HUES48 (cell line): ENCODE data around the gene RPP30.

Source experiments
- H3K27ac ChIP-seq: one replicate; pipeline ENCODE4 v1.7.0; 2013; ENCODE audit warnings: low read depth, low read length, inconsistent platforms
- H3K27me3 ChIP-seq: 2 replicates; pipeline ENCODE4 v1.6.1; 2013; ENCODE audit warnings: mild to moderate bottlenecking, low read length; ENCODE audit not compliant: control insufficient read depth, insufficient read depth
- H3K36me3 ChIP-seq: 2 replicates; pipeline ENCODE4 v1.6.1; 2013; ENCODE audit warnings: low read length; ENCODE audit not compliant: control insufficient read depth, insufficient read depth
- H3K4me1 ChIP-seq: 2 replicates; pipeline ENCODE4 v1.6.1; 2013; ENCODE audit warnings: mild to moderate bottlenecking, low read length; ENCODE audit not compliant: control insufficient read depth, insufficient read depth
- H3K4me3 ChIP-seq: 2 replicates; pipeline ENCODE4 v1.5.1; 2013; ENCODE audit warnings: mild to moderate bottlenecking, low read depth, low read length
- H3K9ac ChIP-seq: 2 replicates; pipeline ENCODE4 v1.6.1; 2013; ENCODE audit warnings: mild to moderate bottlenecking, low read depth, low read length, moderate library complexity
- H3K9me3 ChIP-seq: 2 replicates; pipeline ENCODE4 v1.6.1; 2013; ENCODE audit warnings: low read length; ENCODE audit not compliant: control insufficient read depth, insufficient read depth

RPP30 gene

DNA sequence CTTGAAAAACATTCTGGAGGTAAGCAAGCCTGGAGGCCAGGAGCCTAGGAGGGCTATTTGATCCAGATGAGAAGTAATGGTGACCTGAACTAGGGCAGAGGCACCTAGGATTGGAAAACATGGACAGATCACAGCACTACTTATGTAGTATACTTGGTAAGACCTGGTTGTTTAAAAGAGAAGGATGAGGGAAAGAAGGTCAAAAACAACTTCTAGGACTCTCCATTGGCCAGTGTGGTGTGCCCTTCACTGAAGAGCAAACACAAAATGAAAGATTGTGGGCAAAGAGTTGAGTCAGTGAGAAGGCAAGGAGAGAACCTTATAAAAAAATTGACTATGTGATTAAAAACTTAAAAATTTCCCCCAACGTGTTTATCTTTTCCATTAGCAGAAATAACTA lies 34.8 kb downstream of the RPP30 start:
- Histone ChIP-seq H3K4me1 (no peaks in the 10 kb centered on the region), H3K27ac (no peak overlapping the region), H3K4me3 (no peak overlapping the region)

GRCh38 chr10:90911133-90912051 lies 39.6 kb downstream of the RPP30 start:
- Histone ChIP-seq H3K27me3 (peaks cover 46% of the 10 kb centered on the region), H3K36me3 (no peaks in the 10 kb centered on the region), H3K4me3 (no peak overlapping the region), H3K4me1 (0 out of 2 replicates have a peak, but pooled peaks cover 6% of the 10 kb centered on the region), H3K9me3 (no peaks in the 10 kb centered on the region), H3K9ac (no peak overlapping the region), H3K27ac (no peak overlapping the region)

More for the DNA sequence above, 34.8 kb downstream of the RPP30 start:
- Histone ChIP-seq H3K27me3 (no peaks in the 10 kb centered on the region; the same call in 1 of the 2 replicates), H3K36me3 (peaks cover 11% of the 10 kb centered on the region; the same call in 1 of the 2 replicates), H3K9me3 (no peaks in the 10 kb centered on the region), H3K9ac (no peak overlapping the region)

GRCh38 chr10:90912174-90912573 lies 40.4 kb downstream of the RPP30 start:
- Histone ChIP-seq H3K27me3 (peaks cover 54% of the 10 kb centered on the region), H3K4me3 (no peak overlapping the region), H3K36me3 (no peaks in the 10 kb centered on the region), H3K9ac (no peak overlapping the region), H3K27ac (no peak overlapping the region), H3K9me3 (no peaks in the 10 kb centered on the region), H3K4me1 (0 out of 2 replicates have a peak, but pooled peaks cover 6% of the 10 kb centered on the region)

DNA sequence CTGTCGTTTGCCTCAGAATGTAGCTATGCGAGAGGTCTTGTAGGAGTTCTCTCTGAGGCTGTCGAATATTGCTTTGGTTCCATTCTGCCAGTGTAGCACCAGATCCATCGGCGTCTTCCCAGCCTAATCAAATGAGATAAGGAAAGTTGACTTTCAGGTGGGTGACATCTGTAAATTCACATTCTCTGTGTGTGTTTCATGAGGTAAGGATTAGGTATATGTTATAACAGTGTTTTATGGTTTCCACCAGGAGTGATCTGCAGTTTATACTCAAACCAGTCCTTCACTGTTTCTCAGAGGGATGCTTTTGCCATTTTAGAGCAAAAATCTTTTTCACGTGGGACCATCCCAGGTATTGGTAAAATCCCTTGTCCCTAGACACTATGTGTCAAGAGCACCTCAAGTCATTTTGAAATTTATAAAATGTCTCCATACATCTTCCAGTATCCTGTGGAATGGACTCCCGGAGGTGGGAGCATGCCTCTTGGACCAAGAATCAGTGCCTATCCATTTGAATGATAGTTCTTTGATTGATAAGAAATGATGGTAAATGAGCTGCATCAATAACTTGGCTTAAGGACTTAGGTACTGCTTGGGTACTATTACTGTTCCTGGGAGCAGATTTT lies 41.2 kb downstream of the RPP30 start:
- H3K4me1 ChIP-seq, result 0 out of 2 replicates have a peak, but pooled peaks cover 6% of the 10 kb centered on the region
- H3K9ac ChIP-seq, result no peak overlapping the region
- H3K36me3 ChIP-seq, result no peaks in the 10 kb centered on the region
- H3K27ac ChIP-seq, result no peak overlapping the region
- H3K4me3 ChIP-seq, result no peak overlapping the region
- H3K27me3 ChIP-seq, result peaks cover 62% of the 10 kb centered on the region
- H3K9me3 ChIP-seq, result no peaks in the 10 kb centered on the region

DNA sequence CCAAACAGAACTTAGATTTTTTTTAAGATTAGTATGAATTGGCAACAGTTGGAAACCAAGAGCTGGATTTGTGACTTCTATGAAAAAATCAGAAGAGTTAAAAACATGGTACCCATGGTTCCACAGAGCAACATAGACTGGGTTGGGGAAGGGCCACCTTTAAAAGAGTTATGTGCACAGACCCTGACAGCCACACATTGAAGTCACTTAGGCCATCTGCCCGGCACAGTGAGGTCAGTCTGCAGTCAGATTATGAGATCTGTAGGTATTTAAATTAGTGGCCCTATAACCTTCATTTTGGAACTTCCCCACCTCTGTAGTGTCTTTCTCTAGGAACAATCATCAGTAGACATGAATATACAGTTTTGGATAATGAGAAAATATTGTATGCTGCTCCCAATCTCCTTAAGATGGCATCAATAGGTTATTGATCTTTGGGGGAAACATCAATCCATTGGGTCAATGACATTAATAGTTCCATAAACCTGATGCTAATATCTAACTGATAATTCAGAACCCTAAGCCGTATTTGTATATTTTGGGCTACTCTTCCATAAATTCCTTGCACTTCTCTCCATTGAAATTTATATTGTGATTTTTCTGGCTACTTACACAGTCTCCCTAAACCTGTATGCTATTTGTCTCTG lies 42.1 kb downstream of the RPP30 start:
- Histone ChIP-seq H3K36me3 (no peaks in the 10 kb centered on the region), H3K27me3 (peaks cover 71% of the 10 kb centered on the region), H3K27ac (no peak overlapping the region), H3K9ac (no peak overlapping the region), H3K4me3 (no peak overlapping the region), H3K4me1 (0 out of 2 replicates have a peak, but pooled peaks cover 6% of the 10 kb centered on the region), H3K9me3 (no peaks in the 10 kb centered on the region)

- H3K9ac ChIP-seq, result no peak overlapping the region
- peaks cover 84% of the 10 kb centered on the region for H3K27me3 ChIP-seq
- no peak overlapping the region for H3K4me3 ChIP-seq
- no peak overlapping the region for H3K27ac ChIP-seq
- H3K36me3 ChIP-seq, result no peaks in the 10 kb centered on the region
- H3K4me1 ChIP-seq, result 0 out of 2 replicates have a peak, but pooled peaks cover 9% of the 10 kb centered on the region
- H3K9me3 ChIP-seq, result no peaks in the 10 kb centered on the region
These were observed 43.4 kb downstream of the RPP30 start for GRCh38 chr10:90914992-90915765.

- H3K9ac ChIP-seq, result no peak overlapping the region
- no peak overlapping the region for H3K27ac ChIP-seq
- peaks cover 89% of the 10 kb centered on the region for H3K27me3 ChIP-seq
These were observed 43.9 kb downstream of the RPP30 start for GRCh38 chr10:90915766-90916075.

GRCh38 chr10:90916392-90917237 lies 44.8 kb downstream of the RPP30 start:
- Histone ChIP-seq H3K4me1 (peaks cover 21% of the 10 kb centered on the region), H3K9ac (no peak overlapping the region), H3K27ac (no peak overlapping the region), H3K36me3 (no peaks in the 10 kb centered on the region), H3K4me3 (no peak overlapping the region), H3K9me3 (no peaks in the 10 kb centered on the region), H3K27me3 (peaks cover 98% of the 10 kb centered on the region)

More at GRCh38 chr10:90915766-90916075, 43.9 kb downstream of the RPP30 start:
- Histone ChIP-seq H3K9me3 (no peaks in the 10 kb centered on the region), H3K36me3 (no peaks in the 10 kb centered on the region), H3K4me3 (no peak overlapping the region), H3K4me1 (peaks cover 15% of the 10 kb centered on the region)

GRCh38 chr10:90917238-90917967 lies 45.6 kb downstream of the RPP30 start:
- Histone ChIP-seq H3K27me3 (peaks cover 99% of the 10 kb centered on the region), H3K4me1 (peaks cover 19% of the 10 kb centered on the region), H3K27ac (no peak overlapping the region), H3K9ac (no peak overlapping the region), H3K36me3 (no peaks in the 10 kb centered on the region), H3K4me3 (no peak overlapping the region), H3K9me3 (no peaks in the 10 kb centered on the region)
